Spleen (tissue), 7 donors: ENCODE data around the gene SAE1.

Source experiments
- CTCF ChIP-seq, 11 experiments: fragments of 200-600 bp in 7 of 11; fragments of 450-650 bp in 4 of 11; sonication (generic) in 4 of 11; IDR thresholded peaks in 8 of 11; conservative IDR thresholded peaks in 3 of 11; 1 replicate in 7 of 11; 2 replicates in 4 of 11; pipeline versions ENCODE4 v1.4.0 to v1.8.0; 2016 to 2021; ENCODE audit warnings: antibody characterized with exemption in 11 of 11, inconsistent platforms in 4 of 11, mild to moderate bottlenecking in 1 of 11
- POLR2A ChIP-seq, 3 donors: fragments of 450-650 bp; IDR thresholded peaks; one replicate each; pipeline ENCODE4 v1.5.1; 2017; ENCODE audit warnings: antibody characterized with exemption in 3 of 3, mild to moderate bottlenecking in 1 of 3
- POLR2AphosphoS5 ChIP-seq, 3 donors: sonication (generic); formaldehyde crosslinking; IDR thresholded peaks; one replicate each; pipeline ENCODE4 v1.5.1; 2017; ENCODE audit warnings: antibody characterized with exemption in 3 of 3
- donor health status: DM: no; HTN: no; CAD: no; lungs with moderate emphysema.
- donor health status: DM: no; HTN: no; CAD: no.
- donor health status: DM: no; HTN: no; CAD: no.

GRCh38 chr19:47145639-47146486 is 15.2 kb downstream of the SAE1 start:
- TF ChIP-seq POLR2A (IDR thresholded peaks at IDR 0.05) (no peak), CTCF (IDR thresholded peaks at IDR 0.05 in 8 of 11, conservative IDR thresholded peaks at IDR 0.05 in 3 of 11) (no peak), POLR2AphosphoS5 (IDR thresholded peaks at IDR 0.05) (no peak)
